GM19239 (cell line): ENCODE results near the gene OAF.
"Not testable (repeated sequence)": the region's sequence is repeated elsewhere in the genome, so short reads cannot be mapped to it uniquely, and the experiment has no call there.

Source experiments
- DNase-seq: peaks from one replicate; pipeline ENCODE4 v3.0.0; 2011; ENCODE audit warnings: low spot score; ENCODE audit not compliant: insufficient read length
- FAIRE-seq: peaks from 2 replicates; lab custom pipeline; 2011; peaks lifted over from hg19 to GRCh38; lab: Jason Lieb, UNC

The OAF gene

DNA sequence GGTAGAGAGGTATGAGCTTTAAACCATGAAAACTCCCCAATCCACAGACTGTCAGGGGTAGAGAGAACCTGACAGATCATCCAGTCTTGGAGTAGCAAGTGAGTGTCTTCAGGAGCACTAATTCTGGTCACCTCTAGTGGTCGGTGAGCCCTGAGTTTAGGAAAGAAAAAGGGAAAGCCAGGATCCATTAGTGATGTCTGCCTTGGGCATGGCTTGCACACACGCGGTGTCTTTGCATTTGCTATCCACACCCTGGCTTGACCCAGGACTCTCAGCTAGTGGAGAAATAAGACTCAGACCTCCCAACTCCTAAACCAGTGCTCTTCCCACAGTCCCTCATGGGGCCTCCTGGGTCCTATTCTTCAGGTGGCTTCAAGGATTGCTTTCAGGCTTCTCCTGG is 48.4 kb downstream of the OAF start:
- DNase-seq, result no peak
- no peak for FAIRE-seq

DNA sequence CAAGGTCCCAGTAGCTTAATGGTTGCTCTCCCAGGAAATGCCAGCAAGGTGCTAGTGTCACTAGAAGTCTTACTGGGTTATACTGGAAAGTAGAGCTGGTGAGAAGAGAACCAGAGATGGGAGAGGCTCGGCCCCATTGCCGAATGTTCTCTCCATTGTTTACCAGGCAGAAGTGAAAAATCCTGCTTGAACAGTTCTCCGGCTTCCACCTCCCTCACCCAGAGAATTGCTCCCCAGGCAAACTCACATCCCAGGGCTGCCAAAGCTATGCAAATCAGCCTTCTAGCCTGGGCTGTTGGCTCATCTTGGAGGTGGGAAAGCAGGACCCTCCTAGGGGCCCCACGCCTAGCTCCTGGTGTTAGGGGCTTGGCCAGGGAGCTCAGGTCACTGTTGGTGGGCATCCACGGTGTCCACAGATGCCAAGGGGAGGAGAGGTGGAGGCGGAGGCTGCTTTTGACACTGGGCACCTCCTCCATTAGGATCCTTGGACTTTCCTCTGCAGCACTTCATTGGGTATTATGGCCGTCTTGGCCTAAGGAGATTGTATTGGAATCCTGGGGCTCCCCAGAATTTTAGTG is 49.2 kb downstream of the OAF start:
- DNase-seq (no peak), FAIRE-seq (no peak)

DNA sequence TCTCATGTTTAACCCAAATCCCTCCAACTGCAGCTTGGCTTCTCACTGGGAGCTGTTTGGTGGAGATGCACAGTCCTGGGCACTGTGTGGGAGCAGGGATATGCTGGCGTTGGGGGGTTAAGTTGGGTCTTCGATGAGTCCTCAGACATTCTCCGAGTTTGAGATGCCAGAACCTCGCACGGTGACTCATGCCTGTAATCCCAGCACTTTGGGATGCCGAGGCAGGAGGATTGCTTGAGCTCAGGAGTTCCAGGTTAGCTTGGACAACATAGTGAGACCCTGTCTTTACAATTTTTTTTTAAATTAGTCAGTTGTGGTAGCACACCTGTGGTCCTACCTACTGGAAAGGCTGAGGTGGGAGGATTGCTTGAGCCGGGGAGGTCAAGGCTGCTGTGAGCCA is 49.8 kb downstream of the OAF start:
- FAIRE-seq, result no peak

DNA sequence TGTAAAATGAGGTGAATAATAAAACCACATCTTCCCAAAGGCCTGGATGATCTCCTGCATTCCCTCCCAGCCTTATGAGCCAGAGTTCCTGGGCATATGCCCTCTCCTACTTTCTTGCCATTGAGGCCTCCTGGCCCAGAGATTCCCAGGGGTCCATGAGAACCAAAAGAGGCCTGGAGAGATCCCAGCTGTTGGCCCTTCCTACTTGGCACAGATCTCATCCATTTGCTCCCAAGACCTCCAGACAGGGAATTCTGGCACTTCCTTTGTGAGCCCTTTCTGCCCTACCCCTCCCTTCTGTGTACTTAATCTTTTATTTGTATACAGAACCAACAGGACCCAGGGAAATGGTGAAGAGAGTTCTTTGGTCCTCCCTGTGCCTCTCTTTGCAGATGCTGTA is 50.5 kb downstream of the OAF start:
- DNase-seq, result no peak
- FAIRE-seq, result no peak

More for the DNA sequence above, 49.8 kb downstream of the OAF start:
- no peak for DNase-seq

DNA sequence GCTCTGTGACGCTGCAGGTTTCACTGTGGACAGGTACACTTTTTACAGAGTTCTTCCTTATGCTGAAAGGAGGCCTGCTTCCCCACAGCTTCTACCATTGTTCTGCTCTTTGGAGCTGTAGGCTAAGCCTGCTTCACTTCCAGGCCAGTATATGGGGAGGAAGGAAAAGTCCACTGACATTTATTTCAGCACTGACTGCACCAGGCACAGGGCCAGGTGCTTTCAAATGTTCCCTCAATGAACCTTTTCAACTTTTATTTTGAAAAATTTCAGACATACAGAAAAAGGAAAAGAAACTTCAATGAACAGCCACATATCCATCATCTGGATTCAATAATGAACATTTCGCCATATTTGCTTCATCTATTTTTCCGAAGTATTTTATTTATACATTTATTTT is 51.1 kb downstream of the OAF start:
- no peak for DNase-seq

DNA sequence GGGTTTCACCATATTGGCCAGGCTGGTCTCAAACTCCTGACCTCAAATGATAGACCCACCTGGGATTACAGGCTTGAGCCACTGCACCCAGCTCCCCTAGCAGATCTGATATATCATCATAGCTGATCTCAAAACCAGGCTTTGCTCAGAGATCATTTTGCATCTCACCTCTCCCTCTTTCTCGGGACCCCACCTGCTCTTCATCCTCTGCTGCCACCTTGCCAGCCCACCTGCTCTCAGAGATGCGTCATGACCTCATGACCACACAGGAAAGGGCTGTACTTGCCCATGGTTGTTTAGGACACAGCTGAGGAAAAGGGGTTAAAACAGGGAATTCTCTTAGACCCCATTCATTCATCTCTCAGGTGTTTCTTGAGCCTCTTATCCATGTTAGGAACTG is 56.5 kb downstream of the OAF start:
- no peak for FAIRE-seq
- no peak for DNase-seq

More for the DNA sequence above, 51.1 kb downstream of the OAF start:
- no peak for FAIRE-seq

DNA sequence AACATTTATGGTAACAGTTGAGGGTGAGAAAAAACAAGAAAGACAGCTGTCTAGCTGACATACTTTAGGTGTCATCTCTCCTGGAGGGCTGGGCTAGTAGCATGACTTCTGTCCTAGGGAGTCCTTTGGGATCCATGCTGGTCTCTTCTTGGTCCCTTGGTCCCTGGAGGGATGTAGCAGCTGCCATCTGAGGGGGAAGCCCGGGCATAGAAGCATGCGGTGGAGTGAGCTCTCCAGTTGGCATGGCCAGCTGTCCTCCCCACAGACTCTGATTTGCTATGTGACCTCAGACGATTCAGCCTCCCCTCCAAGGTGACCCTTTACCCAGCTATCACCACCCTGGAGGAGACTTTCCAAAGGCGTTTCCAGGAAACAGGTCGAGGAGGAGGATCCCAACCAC is 57.9 kb downstream of the OAF start:
- no peak for FAIRE-seq
- DNase-seq, result no peak

DNA sequence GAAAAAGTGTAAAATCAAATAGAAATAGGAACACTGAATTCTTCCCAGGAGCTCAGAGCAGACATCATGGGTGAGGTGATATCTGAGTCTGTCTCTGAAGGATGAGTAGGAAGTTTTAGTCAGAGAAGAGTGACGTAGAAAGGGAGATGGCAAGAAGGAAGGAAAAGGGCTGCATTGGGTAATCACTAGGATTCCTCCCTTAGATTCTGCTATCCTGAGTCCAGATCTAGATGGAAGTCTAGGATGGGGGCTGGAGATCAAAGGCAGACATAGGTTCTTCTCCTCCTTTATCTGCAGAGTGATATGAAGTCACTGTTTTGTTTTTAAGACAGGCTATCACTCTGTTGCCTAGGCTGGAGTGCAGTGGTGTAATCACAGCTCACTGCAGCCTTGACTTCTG is 59.6 kb downstream of the OAF start:
- FAIRE-seq (no peak), DNase-seq (no peak)

DNA sequence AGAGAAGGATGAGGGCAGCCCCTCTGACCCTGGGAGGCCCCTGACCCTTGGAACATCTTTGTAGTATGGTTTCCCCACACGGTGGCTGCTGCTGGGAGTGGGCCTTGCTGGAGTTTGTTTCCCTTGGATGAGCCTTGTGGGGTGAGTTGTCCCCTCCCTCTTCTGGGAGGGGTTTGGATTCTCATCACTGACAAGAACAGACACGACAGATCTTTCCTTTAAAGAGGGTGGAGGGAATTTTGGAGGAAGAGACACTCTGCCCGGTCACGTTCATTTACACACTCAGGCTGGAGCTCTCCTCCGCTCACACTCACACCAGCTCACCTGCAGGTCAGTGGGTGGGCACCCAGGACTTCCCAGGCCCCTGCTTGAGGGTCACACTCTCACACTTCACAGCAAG is 60.8 kb downstream of the OAF start:
- no peak for DNase-seq
- no peak for FAIRE-seq

DNA sequence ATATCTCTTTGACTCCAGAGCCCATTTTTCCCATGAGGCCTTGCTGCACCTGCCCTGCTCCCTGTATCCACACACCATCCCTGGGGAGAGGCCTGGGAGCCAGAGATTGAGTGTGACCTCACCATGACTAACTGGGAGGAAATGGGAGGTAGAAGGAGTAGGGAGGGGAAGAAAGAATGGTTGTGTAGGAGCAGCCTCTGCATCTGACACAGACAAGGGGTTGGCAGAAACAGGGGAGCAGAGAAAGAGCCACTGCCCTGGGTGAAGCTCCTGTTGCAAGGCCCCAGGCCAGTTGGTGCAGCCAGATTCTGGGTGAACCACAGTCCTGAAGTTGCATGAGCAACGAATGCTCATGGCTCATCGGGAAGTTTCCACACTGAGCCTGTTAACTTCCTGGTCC is 61.5 kb downstream of the OAF start:
- DNase-seq (no peak), FAIRE-seq (no peak)

DNA sequence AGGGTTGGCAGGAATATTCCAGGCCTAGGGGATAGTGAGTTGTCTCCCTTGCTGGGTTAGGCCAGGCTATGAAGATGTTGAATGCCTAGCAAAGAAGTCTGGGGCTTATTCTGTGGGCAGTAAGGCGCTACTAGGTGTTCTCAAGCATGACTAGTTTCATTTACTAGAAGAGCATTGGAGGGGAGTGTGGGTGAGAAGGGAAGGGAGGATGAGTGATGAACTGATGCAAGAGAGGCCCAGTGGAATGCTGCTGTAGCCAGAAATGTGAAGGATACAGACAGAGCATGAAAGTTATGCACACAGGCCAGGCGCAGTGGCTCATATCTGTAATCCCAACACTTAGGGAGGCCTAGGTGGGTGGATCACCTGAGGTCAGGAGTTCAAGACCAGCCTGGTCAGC is 62.6 kb downstream of the OAF start:
- DNase-seq, result no peak
- no peak for FAIRE-seq

DNA sequence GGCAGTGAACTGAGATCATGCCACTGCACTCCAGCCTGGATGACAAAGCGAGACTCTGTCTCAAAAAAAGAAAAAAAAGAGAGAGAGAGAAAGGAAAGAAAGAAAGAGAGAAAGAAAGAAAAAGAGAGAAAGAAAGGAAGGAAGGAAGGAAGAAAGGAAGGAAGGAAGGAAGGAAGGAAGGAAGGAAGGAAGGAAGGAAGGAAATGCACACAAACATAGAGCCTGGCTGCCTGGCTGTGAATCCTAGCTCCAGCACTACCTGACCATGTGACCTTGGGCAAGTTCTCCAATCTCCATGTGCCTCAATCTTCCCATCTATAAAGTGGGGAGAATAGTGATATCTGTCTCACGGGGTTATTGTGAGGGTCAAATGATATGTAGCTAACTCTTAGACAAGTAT is 63.1 kb downstream of the OAF start:
- not testable (repeated sequence) for FAIRE-seq, DNase-seq

DNA sequence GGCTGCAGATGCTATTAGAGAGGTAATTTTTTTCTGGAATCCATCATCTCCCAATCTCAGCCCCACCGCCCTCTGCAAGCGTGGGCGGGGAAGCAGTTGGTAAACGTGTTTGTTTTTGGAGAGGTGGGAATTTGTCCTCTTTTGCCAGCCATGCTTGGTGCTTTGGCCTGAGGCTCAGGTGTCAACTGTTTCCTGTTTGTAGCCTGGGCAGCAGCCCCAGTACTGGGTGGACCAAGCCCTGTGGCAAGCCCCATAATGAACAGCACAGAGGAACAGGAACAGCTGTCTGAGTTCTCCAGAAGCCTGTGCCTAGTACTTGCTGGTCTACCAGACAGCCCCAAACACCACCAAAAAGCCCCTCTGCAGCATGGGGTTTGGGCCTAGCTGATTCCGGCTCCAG is 68.7 kb downstream of the OAF start:
- FAIRE-seq (no peak), DNase-seq (no peak)
